Stimulated activated CD4-positive, alpha-beta T cell treated with anti-CD3 and anti-CD28 coated beads, Interleukin-15, amount 100 ng/mL, for 24 hours (primary cell): ENCODE results near the gene MAPK10.

Experiments used
- DNase-seq: peaks from one replicate; pipeline ENCODE4 v3.0.0-alpha.2; 2020

The MAPK10 gene

GRCh38 chr4:86272669-86273068 lies 87.2 kb downstream of the MAPK10 start:
- DNase-seq: no peak

DNA sequence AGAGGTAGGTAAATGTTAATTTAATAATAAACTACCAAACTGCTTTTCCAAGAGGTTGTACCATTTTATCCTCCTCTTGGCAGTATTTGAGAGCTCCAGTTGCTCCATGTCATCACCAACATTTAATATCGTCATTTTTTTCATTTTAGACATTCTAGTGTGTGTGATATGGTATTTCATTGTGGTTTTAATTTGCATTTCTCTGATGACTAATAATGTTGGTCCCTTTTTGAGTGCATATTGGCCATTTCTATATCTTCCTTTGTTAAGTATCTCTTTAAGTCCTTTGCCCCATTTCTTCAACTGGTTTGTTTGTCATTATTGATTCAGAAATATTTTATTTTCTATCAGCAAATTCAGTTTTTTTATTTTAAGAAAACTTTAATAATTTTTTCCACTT lies 88.8 kb downstream of the MAPK10 start:
- no peak for DNase-seq

- DNase-seq: no peak
Measured at GRCh38 chr4:86269354-86269753, 90.5 kb downstream of the MAPK10 start.

DNA sequence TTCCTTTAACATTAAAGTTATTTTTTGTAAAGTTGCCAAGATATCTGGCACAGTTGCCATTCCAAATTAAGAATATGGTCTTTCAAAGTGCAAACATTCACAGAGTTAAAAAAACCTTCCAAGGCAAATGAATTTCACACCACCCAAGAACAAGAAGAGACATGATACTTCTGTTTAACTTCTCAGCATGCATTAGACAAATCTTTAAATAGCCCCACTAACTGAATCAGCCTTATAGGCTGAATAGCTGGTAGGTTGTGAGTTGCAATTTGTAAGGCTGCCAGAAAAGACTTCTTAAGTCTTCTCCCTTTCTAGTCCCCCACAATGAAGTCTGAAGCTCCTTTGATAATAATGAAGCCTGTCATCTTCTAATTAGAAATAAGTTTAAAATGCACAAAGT lies 95.6 kb downstream of the MAPK10 start:
- DNase-seq: no peak

- DNase-seq: no peak
Measured at GRCh38 chr4:86261636-86262035, 98.2 kb downstream of the MAPK10 start.

GRCh38 chr4:86256086-86256485 lies 103.8 kb downstream of the MAPK10 start:
- no peak for DNase-seq

DNA sequence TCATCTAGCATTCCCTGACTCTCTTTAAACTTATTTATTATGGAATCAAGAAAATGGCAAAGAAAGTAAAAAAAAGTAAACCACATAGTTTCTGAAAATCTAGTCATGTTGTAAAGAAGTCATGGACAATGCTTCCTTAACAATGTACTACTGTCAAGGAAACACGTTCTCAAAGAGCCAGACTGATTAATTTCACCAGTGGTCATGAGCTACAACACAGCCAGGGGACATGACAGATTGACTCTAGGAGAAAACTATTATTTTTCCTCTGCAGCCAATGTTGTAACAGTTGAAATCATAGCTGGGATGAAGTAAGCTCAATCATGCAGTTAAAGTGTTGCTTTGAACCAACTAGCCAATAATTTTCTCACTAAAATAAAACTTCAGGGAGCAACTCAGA lies 109.2 kb downstream of the MAPK10 start:
- no peak for DNase-seq

DNA sequence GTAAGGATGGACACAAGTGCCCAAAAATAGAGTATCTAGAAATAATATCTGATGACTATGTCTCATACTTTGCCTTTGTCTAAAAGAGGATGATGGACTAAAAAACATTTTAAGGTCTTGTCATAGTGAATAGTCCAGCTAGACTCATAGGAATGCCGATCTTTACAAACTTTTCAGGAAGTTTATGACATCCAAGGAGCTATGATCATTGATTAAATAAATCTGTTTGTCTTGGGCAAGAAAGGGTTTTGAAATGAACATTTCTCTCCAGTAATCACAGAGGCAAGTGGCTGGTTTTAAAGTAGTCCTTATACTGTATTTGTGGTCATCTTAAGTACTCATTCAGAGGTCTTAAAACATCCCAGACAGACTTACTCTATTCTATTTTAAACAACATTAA lies 109.8 kb downstream of the MAPK10 start:
- DNase-seq: no peak

GRCh38 chr4:86249074-86249473 lies 110.8 kb downstream of the MAPK10 start:
- DNase-seq: no peak

- DNase-seq: no peak
Measured at GRCh38 chr4:86247906-86248305, 111.9 kb downstream of the MAPK10 start.

- DNase-seq: no peak
Measured at GRCh38 chr4:86247320-86247719, 112.5 kb downstream of the MAPK10 start.

DNA sequence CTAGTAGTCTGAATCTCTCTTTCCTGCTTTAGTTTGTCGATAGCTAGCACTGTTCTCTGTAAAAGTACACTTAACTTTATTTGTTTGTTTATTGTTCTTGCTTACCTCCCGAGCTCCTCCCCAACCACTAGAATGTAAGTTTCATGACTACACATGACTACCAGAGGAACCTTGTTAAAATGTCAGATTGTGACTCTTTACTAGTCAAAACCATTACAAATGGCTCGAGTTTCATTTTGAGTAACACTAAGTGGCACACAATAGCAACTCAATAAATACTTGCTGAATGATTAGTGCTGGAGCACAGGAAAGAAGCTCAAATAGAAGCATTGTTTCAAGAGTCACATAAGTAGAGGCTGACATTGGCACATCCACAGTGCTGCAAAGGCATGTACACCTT lies 116.1 kb downstream of the MAPK10 start:
- DNase-seq: no peak

DNA sequence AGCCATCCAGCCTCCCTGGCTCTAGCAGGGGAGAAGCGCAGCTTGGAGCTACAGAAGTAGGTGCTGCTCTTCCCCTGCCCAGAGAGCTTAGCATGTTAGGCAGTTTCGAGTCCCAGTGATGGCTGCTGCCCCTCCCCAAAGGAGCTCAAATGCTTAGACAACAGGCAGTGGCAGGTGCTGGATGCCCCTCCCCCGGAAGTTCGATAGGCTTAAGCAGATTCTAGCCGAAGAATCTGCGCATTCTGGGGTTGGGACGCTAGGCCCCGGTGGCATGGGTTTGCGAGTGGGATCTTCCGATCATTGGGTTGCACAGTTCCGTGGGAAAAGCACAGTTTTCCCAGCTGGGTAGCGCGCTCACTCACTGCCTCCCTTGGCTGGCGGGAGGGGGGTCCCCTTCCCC lies 117.2 kb downstream of the MAPK10 start:
- DNase-seq: no peak

- no peak for DNase-seq
Measured at GRCh38 chr4:86235549-86235948, 124.3 kb downstream of the MAPK10 start.

DNA sequence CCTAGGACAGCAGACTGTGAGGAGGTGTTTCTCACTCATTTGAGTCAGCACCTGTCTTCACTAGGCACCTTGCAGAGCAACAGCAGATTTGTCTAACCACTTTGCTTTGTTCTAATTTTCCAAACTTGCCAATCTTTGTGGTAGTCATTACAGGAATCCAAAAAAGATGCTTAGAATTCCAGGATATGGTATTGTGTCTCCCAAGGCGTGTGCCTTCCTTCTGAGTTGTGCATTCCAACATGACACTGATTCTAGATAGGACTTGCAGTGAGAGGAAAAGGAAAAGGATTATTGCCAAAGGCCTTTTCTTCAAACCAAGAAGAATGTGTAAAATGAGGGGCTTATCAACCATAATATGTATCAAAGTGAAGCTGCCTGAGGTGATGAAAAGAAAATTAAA lies 126.2 kb downstream of the MAPK10 start:
- DNase-seq: no peak

GRCh38 chr4:86233090-86233489 lies 126.8 kb downstream of the MAPK10 start:
- DNase-seq: no peak

DNA sequence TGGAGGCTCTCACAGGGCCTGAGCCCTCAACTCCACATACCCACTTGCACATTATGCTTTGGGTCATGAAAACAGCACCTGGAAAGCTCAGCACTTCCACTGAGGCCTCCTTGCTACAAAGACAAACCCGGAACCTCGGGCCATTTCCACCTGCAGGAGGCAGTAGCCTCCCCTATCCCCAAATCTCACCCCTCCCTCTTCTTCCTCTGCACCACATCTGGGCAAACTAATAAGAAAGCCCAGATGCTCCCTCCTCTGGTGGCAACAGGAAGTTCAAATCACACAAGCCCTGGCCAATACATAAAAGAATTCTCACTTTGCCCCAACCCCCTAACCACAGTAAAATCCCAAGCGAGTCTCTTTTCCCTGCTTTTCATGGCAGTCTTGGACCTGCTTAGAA lies 136.4 kb downstream of the MAPK10 start:
- DNase-seq: no peak

- no peak for DNase-seq
Measured at GRCh38 chr4:86221002-86221401, 138.9 kb downstream of the MAPK10 start.

DNA sequence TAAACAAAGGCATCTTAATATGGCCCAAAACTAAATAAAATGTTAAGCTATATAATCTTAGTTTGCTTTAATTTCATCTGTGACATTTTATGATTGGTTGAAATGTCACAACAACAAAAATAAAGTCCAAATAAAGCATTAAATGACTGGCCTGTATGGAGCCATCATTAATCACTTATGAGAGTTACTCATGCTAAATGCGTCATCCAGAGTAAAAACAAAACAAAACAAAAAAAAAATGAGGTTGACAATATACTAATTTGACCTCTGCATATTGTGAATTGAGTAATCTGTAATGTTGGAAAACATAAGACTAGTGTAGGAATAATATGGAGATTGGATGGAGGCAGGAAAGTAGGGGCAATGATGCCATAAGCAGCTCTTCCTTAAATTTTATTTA lies 139.7 kb downstream of the MAPK10 start:
- DNase-seq: no peak

GRCh38 chr4:86218746-86219473 lies 140.9 kb downstream of the MAPK10 start:
- no peak for DNase-seq

DNA sequence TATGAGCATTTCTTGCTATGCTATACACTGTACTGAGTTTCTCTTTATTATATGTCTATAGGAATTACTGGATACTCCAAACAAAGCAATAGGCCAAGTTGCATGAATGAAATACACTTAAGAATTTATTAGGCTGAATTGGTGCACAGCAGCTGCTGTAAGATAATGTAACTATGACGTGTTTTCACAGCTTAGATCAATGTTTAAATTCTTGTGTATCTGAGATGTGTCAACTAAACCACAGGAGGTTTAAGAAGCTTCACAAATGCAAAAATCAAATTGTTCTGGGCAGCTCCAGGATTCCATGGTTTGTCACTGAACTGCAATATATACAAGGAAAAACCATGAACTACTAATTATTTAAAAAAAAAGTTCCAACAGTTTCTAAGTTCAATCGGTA lies 156.7 kb downstream of the MAPK10 start:
- no peak for DNase-seq

DNA sequence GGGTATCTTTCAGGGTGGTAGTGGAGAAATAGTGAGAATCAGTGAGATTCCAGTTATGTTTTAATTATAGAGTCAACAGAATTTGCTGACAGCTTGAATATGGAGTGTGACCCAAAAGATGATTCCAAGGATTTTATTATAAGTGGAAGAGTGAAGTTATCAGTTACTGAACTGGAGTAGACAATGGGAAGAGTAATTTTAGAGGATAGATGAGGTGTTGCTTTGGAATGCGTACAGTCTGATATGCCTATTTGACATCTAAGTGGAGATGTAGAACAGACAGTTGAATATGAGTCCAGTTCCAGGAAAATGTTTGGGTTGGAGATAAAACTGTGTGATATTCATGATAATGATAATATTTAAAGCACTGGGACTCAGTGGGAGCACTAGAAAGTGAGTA lies 174.2 kb downstream of the MAPK10 start:
- DNase-seq: no peak

- no peak for DNase-seq
Measured at GRCh38 chr4:86184901-86185285, 175.0 kb downstream of the MAPK10 start.

- no peak for DNase-seq
Measured at GRCh38 chr4:86184216-86184900, 175.5 kb downstream of the MAPK10 start.

GRCh38 chr4:86181585-86181984 lies 178.3 kb downstream of the MAPK10 start:
- DNase-seq: no peak
